ENCODE data around the gene TLL2.

GRCh38 chr10:96448558-96448957, 65.2 kb downstream of the TLL2 start:
- no peak for TF ChIP-seq TAF1 (IDR thresholded peaks at IDR 0.05; ENCODE audit: low read depth)
- no peak for TF ChIP-seq MAX (IDR thresholded peaks at IDR 0.05)
- TF ChIP-seq EP300 (IDR thresholded peaks at IDR 0.05; ENCODE audit: borderline replicate concordance) = no peak
- no peak for TF ChIP-seq USF1 (IDR thresholded peaks at IDR 0.05)
- no peak for TF ChIP-seq CREB1 (IDR thresholded peaks at IDR 0.05; ENCODE audit: low read depth)
- TF ChIP-seq TEAD4 (IDR thresholded peaks at IDR 0.05) = no peak
- TF ChIP-seq RAD21 (IDR thresholded peaks at IDR 0.05; ENCODE audit: low read depth) = no peak
- TF ChIP-seq CEBPB (IDR thresholded peaks at IDR 0.05) = no peak
